Uterus (tissue), 2 donors: ENCODE measurements around the gene ACOT6.

Source experiments
- CTCF ChIP-seq, 4 experiments: fragments of 200-600 bp in 2 of 4; fragments of 450-650 bp in 2 of 4; sonication (generic) in 2 of 4; IDR thresholded peaks; one replicate each; pipeline ENCODE4 v1.5.1; 2016 to 2019; ENCODE audit warnings: antibody characterized with exemption in 4 of 4, mild to moderate bottlenecking in 2 of 4, moderate library complexity in 1 of 4
- POLR2A ChIP-seq, 2 donors: fragments of 450-650 bp; IDR thresholded peaks; one replicate each; pipeline ENCODE4 v1.6.1; 2016; ENCODE audit warnings: antibody characterized with exemption in 2 of 2, mild to moderate bottlenecking in 1 of 2, moderate library complexity in 1 of 2

- TF ChIP-seq POLR2A (IDR thresholded peaks at IDR 0.05) = no peak
- TF ChIP-seq CTCF (IDR thresholded peaks at IDR 0.05) = no peak
Observed at GRCh38 chr14:73594491-73594890, 17.8 kb upstream of the ACOT6 start.
